HL-60 (cell line): ENCODE measurements around the gene NUP98.

Source experiments
- GABPA ChIP-seq: IDR thresholded peaks from 2 replicates; pipeline ENCODE4 v1.6.1; 2012; ENCODE audit warnings: low read depth
- POLR2AphosphoS5 ChIP-seq: IDR thresholded peaks from 2 replicates; pipeline ENCODE4 v1.6.1; 2012; ENCODE audit warnings: low read depth
- SPI1 ChIP-seq: IDR thresholded peaks from 2 replicates; pipeline ENCODE4 v1.6.1; 2012; ENCODE audit warnings: low read depth, mild to moderate bottlenecking, borderline replicate concordance
- TF ChIP-seq, protein P1 (sequence below): IDR thresholded peaks from one replicate; pipeline ENCODE4 v1.5.1; 2011; ENCODE audit warnings: low read length, control low read depth, inconsistent platforms; ENCODE audit not compliant: insufficient read depth
- TF ChIP-seq, protein P2 (sequence below): IDR thresholded peaks from 2 replicates; pipeline ENCODE4 v1.6.1; 2012; ENCODE audit warnings: low read depth; ENCODE audit not compliant: insufficient replicate concordance

DNA sequence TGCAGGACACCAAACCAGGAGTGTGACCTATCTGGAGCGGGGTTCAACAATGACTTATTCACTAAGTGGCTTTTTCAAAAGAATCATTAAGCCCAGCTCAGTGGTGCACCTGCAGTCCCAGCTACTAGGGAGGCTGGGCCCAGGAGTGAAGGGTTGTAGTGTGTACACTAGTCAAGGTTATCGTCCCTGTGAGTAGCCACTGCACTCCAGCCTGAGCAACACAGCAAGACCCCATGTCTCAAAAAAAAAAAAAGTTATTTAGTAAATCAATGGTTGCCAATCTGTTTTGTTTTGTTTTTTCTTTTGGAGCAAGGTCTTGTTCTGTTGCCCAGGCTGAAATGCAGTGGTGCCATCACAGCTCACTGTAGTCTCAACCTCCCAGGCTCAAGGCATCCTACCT lies 35.5 kb upstream of the NUP98 start:
- TF ChIP-seq, protein P1, sequence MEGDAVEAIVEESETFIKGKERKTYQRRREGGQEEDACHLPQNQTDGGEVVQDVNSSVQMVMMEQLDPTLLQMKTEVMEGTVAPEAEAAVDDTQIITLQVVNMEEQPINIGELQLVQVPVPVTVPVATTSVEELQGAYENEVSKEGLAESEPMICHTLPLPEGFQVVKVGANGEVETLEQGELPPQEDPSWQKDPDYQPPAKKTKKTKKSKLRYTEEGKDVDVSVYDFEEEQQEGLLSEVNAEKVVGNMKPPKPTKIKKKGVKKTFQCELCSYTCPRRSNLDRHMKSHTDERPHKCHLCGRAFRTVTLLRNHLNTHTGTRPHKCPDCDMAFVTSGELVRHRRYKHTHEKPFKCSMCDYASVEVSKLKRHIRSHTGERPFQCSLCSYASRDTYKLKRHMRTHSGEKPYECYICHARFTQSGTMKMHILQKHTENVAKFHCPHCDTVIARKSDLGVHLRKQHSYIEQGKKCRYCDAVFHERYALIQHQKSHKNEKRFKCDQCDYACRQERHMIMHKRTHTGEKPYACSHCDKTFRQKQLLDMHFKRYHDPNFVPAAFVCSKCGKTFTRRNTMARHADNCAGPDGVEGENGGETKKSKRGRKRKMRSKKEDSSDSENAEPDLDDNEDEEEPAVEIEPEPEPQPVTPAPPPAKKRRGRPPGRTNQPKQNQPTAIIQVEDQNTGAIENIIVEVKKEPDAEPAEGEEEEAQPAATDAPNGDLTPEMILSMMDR: no peak
- TF ChIP-seq GABPA (no peak), POLR2AphosphoS5 (no peak), SPI1 (no peak)
- TF ChIP-seq, protein P2, sequence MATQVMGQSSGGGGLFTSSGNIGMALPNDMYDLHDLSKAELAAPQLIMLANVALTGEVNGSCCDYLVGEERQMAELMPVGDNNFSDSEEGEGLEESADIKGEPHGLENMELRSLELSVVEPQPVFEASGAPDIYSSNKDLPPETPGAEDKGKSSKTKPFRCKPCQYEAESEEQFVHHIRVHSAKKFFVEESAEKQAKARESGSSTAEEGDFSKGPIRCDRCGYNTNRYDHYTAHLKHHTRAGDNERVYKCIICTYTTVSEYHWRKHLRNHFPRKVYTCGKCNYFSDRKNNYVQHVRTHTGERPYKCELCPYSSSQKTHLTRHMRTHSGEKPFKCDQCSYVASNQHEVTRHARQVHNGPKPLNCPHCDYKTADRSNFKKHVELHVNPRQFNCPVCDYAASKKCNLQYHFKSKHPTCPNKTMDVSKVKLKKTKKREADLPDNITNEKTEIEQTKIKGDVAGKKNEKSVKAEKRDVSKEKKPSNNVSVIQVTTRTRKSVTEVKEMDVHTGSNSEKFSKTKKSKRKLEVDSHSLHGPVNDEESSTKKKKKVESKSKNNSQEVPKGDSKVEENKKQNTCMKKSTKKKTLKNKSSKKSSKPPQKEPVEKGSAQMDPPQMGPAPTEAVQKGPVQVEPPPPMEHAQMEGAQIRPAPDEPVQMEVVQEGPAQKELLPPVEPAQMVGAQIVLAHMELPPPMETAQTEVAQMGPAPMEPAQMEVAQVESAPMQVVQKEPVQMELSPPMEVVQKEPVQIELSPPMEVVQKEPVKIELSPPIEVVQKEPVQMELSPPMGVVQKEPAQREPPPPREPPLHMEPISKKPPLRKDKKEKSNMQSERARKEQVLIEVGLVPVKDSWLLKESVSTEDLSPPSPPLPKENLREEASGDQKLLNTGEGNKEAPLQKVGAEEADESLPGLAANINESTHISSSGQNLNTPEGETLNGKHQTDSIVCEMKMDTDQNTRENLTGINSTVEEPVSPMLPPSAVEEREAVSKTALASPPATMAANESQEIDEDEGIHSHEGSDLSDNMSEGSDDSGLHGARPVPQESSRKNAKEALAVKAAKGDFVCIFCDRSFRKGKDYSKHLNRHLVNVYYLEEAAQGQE: no peak
